NCI-H526 treated with DMSO at 0.1 percent for 48 hours (cell line): ENCODE results near the gene ARMC5.
"Not testable (repeated sequence)": the region's sequence is repeated elsewhere in the genome, so short reads cannot be mapped to it uniquely, and the experiment has no call there.

Experiments used
- DNase-seq: peaks from one replicate; lab custom pipeline; 2025; lab: John Stamatoyannopoulos, UW

The ARMC5 gene, protein sequence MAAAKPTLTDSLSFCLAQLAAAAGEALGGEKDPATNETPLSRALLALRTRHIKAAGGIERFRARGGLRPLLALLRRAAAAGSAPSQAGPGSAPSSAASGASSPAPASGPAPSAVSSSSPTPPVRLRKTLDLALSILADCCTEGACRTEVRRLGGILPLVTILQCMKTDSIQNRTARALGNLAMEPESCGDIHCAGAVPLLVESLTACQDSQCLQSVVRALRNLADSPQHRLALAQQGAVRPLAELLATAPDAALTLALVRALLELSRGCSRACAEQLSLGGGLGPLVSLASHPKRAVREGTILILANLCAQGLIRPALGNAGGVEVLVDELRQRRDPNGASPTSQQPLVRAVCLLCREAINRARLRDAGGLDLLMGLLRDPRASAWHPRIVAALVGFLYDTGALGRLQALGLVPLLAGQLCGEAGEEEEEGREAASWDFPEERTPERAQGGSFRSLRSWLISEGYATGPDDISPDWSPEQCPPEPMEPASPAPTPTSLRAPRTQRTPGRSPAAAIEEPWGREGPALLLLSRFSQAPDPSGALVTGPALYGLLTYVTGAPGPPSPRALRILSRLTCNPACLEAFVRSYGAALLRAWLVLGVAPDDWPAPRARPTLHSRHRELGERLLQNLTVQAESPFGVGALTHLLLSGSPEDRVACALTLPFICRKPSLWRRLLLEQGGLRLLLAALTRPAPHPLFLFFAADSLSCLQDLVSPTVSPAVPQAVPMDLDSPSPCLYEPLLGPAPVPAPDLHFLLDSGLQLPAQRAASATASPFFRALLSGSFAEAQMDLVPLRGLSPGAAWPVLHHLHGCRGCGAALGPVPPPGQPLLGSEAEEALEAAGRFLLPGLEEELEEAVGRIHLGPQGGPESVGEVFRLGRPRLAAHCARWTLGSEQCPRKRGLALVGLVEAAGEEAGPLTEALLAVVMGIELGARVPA

DNA sequence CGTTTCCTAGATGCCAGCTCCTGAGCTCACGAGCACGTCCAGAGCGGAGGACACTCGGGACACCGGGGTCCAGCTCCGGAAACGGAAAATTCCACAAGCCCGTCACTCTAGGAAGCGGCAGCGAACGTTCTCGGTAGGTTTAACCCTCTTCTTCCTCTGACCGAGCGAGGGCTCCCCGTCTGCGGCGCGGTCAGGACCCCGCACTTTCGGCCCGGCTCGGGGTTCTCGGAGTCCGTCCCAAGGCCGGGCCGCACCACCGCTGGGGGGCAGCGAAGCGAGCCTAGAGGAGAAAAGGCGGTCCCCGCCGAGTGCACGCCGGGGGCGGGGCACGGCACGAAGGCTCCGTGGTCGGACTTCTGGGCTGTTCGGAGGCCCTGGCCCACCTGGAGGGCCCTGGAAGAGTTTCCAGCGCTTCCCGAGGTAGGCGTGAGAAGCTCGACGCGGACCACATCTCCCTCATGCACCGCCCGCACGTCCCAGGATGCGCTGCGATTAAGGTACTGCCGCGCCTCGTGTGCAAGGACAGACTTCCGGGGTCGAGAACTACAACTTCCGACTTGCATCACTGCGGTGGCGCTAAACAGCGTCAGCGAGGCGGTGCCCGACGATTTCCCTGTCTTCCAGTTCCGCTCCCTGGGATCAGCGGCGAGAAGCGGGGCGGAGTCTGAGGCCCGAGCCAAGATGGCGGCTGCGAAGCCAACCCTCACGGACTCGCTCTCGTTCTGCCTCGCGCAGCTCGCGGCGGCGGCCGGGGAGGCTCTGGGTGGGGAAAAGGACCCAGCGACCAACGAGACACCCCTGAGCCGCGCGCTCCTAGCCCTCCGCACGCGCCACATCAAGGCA lies at the start of gene ARMC5:
Gene ARMC5 (plus strand): TSS at position 658 of the 843 bp plus-strand sequence. CDS start 24 bp downstream, at position 682.
- peak; percentile 95 for DNase-seq

DNA sequence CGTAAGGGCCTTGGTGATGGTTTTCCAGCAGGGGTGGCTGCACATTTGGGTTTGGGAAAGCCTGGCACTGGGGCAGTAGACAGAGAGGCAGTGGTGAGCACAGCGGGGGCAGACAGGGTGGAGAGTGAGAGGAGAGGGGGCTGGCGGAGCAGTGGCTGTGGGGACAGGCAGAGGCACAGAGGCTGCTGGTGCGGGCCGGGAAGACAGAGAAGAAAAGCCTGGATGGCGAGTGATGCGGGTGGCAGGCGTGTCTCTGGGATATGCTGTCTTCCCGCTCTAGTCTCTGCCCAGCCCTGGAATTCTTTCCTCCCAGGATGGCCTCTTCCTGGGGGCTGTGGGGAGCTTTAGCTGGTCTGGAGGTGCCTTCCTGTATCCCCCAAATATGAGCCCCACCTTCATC lies 49.2 kb upstream of the ARMC5 start:
- DNase-seq: no peak

DNA sequence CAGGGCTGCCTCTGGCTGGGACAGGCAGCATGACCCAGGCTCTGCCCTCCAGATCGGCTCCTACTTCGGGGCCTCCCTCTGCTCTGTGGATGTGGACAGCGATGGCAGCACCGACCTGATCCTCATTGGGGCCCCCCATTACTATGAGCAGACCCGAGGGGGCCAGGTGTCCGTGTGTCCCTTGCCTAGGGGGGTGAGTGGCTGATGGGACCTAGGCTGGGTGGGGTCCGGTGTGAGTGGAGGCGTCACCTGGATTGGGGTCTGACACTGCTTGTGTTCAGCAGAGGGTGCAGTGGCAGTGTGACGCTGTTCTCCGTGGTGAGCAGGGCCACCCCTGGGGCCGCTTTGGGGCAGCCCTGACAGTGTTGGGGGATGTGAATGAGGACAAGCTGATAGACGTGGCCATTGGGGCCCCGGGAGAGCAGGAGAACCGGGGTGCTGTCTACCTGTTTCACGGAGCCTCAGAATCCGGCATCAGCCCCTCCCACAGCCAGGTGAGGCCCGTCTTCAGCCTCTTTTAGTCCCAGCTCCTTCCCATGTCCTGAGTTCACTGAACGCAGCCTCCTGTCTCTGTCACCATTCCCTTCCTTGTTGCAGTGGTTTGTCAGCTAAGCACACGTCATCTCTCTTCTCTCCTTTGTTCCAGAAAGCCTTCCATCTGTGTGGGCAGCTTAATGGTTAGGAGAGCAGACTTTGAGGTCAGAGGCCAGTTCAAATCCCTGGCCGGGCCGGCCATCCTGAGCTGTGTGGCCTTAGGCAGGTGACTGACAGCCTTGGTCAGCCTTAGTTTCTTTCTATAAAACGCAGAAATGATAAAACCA lies 48.1 kb upstream of the ARMC5 start:
- DNase-seq: no peak

DNA sequence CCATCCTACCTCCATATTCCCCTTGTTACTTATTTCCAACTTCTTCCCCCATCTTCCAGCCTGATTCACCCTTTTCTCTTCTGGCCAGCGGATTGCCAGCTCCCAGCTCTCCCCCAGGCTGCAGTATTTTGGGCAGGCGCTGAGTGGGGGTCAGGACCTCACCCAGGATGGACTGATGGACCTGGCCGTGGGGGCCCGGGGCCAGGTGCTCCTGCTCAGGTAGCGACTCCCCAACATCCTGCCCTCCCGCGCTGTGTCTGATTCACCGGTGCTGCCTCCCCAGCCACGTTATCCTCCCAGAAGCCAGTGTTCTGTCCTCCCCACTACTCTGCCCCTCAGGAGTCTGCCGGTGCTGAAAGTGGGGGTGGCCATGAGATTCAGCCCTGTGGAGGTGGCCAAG lies 46.6 kb upstream of the ARMC5 start:
- DNase-seq: no peak

DNA sequence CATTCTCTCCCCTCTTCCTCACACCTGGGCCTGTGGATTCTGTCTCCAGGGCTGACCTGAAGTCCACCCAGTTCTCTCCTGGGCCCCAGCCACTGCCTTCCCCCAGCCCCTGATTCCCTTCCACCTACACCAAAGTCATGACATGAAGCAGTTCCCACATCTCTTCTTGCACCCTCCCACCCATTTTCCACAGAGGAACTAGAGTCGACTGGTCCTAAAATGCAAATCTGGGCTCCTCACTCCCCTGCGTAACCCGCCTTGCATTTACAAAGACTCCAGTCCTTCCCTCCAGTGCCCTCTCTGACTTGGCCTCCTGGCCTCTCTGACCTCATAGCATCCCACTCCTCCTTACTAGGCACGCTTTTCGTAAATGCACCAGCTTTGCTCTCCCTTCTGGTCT lies 45.9 kb upstream of the ARMC5 start:
- DNase-seq: no peak

DNA sequence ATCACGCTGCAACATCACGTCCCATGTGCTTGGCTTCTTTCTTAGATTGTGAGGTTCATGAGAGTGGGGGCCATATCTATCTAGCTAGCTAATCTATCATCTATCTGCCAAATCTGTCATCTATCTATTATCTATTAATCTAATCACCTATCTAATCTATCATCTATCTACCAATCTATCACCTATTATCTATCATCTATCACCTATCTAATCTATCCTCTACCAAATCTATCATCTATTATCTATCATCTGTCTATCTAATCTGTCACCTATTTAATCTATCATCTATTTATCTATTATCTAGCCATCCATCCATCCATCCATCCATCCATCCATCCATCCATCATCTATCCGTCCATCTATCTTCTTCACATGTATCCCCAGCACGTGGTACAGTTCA lies 45.4 kb upstream of the ARMC5 start:
- no peak for DNase-seq

DNA sequence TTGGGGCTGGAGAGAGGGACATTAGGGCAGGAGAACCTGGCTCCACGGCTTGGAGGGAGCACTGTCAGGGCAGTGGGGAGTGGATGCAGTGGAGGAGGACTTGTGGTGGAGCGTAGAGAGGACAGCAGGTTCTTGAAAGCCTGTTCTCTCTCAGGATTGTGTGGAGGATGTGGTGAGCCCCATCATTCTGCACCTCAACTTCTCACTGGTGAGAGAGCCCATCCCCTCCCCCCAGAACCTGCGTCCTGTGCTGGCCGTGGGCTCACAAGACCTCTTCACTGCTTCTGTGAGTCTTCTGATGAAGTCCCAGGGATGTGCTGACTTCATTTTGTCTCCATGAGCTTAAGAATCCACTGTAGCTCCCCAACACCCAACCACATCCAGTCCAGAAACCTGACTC lies 44.6 kb upstream of the ARMC5 start:
- no peak for DNase-seq

DNA sequence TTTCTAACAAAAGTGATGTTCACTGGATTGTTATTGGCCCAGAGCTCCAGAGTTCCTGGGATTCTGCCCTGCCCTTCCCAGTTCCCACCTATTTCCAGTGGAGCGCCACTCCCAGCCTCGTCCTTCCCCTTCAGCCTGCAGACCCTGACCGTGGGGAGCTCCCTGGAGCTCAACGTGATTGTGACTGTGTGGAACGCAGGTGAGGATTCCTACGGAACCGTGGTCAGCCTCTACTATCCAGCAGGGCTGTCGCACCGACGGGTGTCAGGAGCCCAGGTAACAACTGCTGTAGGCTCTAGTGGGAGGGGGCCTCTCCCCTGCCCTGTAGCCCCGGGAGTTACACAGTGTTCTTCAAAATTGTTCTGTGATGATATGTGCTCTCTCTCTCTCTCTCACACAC lies 42.9 kb upstream of the ARMC5 start:
- DNase-seq: no peak

DNA sequence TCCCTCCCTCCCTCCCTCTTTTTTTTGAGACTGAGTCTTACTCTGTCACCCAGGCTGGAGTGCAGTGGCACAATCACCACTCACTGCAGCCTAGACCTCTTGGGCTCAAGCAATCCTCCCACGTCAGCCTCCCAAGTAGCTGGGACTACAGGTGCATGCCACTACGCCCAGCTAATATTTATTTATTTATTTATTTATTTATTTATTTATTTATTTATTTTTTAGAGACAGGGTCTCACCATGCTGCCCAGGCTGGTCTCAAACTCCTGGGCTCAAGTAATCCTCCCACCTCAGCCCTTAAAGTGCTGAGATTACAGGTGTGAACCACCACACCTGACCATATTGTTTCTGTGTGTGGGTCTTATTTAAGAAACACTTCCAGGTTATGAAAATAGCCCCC lies 42.3 kb upstream of the ARMC5 start:
- DNase-seq: not testable (repeated sequence)

DNA sequence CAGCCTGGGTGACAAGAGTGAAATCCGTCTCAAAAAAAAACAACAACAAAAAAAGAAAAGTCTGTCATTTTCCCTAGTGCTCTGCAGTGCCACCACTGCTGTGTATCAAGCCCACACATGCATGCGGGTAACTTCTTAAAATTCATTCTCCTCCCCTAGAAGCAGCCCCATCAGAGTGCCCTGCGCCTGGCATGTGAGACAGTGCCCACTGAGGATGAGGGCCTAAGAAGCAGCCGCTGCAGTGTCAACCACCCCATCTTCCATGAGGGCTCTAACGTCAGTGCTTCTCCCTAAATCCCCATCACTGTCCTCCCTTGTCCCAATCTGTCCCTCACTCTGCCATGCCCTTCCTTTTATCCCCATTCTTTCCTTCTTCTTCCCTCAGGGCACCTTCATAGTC lies 41.4 kb upstream of the ARMC5 start:
- no peak for DNase-seq

DNA sequence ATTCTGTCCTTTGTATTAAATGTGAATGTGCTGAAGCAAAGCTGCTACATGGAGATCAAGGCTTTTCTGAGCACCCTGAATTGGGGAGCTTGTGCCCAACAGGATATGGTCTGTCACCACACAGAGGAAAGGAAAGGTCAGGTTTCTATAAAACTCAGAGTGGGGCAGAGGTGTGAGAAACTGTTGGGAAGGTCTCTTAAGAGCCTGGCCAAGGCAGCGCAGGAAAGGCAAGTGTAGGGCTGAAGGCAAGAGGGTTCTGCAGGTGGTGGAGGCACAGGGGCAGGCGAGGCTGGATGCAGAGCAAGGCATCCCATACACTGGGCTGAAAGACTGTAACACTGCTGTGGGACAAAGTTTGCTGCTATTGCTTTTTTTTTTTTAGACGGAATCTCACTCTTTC lies 39.3 kb upstream of the ARMC5 start:
- no peak for DNase-seq

DNA sequence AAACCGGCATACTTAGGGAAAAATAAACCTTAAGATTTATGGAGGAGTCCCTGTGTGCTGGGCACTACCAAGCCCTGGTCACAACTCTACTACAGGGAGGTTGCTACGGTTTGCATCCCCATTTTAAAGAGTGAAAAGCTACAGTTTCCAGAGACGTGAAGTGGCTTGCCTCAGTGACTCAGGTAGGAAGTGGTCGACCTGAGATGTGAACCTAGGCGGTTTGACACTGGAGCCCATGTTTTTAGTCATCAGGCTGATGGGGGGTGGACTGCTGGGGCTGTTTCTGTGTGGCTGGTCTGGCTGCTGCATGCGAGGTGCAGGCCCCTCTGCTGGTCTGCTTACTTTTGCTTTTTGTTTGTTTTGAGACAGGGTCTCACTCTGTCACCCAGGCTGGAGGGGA lies 37.7 kb upstream of the ARMC5 start:
- DNase-seq: no peak

DNA sequence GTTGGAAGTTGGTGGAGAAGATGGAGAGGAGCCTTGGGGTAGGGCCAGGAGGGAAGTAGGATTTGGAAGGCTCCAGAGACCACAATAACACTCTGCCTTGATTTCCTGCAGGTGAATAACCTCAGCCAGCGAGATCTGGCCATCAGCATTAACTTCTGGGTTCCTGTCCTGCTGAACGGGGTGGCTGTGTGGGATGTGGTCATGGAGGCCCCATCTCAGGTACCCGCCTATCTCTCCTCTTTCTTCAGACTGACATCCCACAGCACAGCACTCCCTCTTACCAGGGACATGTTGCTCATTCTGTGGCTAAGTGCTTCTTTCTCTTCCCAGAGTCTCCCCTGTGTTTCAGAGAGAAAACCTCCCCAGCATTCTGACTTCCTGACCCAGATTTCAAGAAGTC lies 36.1 kb upstream of the ARMC5 start:
- DNase-seq: no peak

DNA sequence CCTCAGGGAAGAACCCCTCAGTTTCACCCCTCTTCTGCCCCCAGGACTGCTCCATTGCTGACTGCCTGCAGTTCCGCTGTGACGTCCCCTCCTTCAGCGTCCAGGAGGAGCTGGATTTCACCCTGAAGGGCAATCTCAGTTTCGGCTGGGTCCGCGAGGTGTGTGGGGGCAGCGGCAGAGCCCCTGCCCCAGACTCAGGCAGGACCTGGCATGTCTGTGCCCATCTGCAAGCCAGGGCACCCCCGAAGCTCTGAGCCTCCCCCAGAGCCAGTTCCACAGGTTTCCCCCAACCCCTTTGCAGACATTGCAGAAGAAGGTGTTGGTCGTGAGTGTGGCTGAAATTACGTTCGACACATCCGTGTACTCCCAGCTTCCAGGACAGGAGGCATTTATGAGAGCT lies 35.5 kb upstream of the ARMC5 start:
- DNase-seq: no peak

DNA sequence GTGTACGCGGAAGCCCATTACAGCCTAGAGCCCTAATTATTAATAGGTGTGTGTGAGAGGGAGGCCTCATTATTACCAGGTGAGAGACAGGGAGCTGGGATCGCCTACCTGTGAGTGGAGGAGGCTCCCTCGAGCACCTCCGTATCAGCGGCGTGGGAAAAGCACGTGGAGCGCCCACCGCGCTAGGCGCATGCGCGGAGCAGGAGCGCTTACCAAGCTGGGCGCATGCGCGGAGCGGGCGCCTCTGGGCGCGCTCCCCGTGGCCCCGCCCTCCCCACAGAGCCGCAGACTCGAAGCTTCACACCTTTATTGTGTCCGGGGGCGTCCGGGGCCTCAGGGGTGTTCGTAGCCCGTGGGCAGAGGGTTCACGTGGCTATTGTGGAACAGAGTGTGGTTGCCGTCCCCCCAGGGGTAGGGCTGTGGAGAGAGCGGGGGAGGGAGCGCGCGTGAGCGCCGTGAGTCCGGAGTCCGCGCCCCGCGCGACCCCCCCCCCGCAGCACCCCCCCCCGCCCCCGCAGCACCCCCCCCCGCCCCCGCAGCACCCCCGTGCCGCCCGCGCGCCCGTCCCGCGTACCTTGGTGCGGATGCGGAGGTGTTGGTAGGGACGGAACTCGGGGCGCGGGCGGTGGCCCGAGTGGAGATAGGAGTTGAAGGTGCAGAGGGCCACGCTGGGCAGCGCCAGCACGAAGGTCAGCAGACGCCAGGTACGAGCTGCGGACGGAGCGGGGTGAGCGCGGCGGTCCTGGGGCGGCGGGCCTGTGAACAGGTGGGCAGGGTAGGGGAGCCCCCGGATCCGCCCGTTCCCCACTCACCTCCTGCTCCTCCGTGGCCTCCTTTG lies 31.6 kb upstream of the ARMC5 start:
- peak; percentile 22 for DNase-seq

DNA sequence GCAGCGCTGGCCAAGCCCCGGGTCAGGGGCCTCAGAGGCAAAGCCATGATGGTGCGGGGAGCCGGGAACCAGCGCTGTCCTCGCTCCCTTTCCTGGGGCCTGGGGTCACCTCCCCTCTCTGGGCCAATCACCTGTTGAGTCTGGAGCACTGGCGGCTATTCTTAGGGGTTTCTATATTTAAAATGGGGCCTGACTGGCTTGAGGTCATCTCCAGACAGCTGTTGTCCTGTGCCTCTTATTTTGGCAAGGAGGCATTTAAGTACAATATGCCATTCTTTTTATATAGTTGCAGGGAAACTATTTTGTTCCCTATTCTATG lies 31.1 kb upstream of the ARMC5 start, which contains the start of gene COX6A2:
Gene COX6A2 (minus strand): TSS at position 82 of the 319 bp plus-strand sequence. CDS start 35 bp downstream, at position 47.
- no peak for DNase-seq

DNA sequence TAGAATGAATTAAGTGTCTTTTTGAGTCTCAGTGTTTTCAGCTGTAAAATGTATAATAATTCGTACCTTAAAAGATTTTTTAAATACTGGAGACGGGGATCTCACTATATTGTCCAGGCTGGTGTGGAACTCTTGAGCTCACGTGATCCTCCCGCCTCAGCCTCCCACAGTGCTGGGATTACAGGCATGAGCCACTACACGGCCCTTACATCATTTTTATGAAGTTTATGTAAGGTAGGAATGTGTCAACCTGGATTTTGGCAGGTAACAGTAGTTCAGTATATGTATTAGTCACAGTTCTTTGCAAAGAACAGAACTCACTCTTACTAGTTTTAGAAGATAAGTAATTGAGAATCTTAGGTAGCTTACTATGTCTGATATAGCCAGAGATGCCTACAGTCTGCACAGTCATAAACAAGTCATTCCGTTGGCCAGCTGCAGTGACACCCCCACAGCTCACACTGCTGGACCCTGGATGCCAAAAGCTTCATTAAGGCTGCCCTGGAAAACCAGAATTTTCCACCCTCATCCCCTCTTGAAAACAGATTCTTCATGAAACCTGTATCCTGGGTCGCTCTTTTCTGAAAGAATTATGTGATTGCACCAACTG lies 30.6 kb upstream of the ARMC5 start:
- DNase-seq: no peak

DNA sequence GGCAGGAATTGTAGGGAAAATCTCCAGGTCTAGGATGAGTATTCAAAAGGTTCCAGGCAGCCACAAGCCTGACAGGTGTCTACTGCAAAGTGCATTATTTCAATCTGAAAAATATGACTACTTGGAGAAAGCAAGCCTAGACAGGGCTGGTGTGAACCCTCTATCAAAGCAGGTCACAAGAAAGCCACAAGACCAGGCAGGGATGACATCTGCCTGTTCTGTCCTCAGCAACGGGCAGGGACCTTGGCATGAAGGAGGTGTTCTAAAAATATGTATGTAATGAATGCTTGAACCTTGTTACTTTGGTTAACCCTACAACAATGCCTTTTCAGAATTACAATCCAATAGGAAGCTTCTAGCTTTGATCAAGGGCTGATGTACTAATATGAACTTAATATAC lies 30.0 kb upstream of the ARMC5 start:
- no peak for DNase-seq

DNA sequence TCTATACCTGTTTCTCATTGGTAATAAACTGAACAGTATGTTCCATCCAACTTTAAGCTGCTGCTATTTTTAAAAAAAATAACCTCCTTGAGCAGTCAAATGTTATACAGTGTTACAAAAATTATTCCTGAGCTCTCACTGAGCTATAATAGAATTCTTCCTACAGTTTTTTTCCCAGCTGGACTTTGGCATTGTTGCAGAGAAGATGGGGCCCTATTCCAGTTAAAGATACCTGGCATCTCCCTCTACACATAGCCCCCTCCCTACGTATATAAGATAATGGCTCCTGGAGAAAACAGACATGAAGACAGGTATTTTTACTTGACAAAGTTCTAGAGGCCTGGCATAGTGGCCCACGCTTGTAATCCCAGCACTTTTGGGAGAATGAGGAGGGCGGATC lies 29.5 kb upstream of the ARMC5 start:
- DNase-seq: no peak
